ENCODE results near the gene TMEM79. TPM values are rescaled to one million over a fixed set of nuclear protein-coding genes. Genes with fewer than 3 reads are reported as not detected.

Gene TMEM79
- polyA plus RNA-seq, 1 of the 3 experiments (the other 2 are of a cell fraction), result 4.5 TPM

DNA sequence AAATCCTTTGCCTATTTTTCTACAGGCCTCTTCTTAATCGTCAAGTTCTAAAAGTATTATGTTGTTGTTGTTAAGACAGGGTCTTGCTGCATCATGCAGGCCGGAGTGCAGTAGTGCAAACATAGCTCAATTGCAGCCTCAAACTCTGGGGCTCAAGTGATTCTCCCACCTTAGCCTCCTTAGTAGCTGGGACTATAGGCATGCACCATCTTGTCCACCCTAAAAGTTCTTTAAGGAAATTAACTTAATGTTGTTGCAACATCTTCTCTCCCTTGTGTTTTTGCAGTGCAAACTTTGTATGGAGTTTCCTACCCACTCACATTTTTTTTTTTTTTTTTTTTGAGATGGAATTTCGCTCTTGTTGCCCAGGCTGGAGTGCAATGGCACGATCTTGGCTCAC lies 19.1 kb downstream of the TMEM79 start:
- Histone ChIP-seq H4K20me1 (ENCODE audit: insufficient read depth) (no peaks in the 10 kb centered on the region), H3K4me2 (no peak overlapping the region), H3K9ac (no peak overlapping the region), H3F3A (replicated peaks; ENCODE audit: insufficient read depth) (peaks cover 9% of the 10 kb centered on the region), H3K79me2 (ENCODE audit: insufficient read depth) (no peaks in the 10 kb centered on the region), H3K4me1 (ENCODE audit: control insufficient read depth in 1 of 2, insufficient read depth in 2 of 2, low read depth in 1 of 2, low read length in 1 of 2) (no peaks in the 10 kb centered on the region), H3K36me3 (replicated peaks in 1 of 2; ENCODE audit: control insufficient read depth in 1 of 2, insufficient read depth in 2 of 2, low read length in 1 of 2) (peaks cover 10 to 38% of the 10 kb centered on the region in 2 experiments), H3K4me3 (ENCODE audit: low read depth in 2 of 2, low read length in 1 of 2) (no peak overlapping the region), H3K9me3 (no peaks in the 10 kb centered on the region), H3K27me3 (ENCODE audit: insufficient read depth) (no peaks in the 10 kb centered on the region), H3K9me2 (no peaks in the 10 kb centered on the region), H3K27ac (ENCODE audit: low read depth in 2 of 2, low read length in 1 of 2) (no peak overlapping the region), H2AFZ (ENCODE audit: low read depth) (no peak overlapping the region)
- ChIA-PET CTCF (interaction anchor here (1.2 to 1.3 kb wide), 3 partner anchors 9 to 78 kb away, joined by 3 to 4 read pairs (median 3); no protein-coding TSS in a partner anchor), POLR2A (interaction anchor here (0.6 to 1.0 kb wide), 3 partner anchors 20 to 23 kb away, joined by 3 to 4 read pairs (median 4); partner anchors contain the start of gene SMG5)
- WGBS (ENCODE audit: low lambda C conversion rate), result 98% methylated on average over 4 of the region's 4 CpGs
- TF ChIP-seq, protein P1, sequence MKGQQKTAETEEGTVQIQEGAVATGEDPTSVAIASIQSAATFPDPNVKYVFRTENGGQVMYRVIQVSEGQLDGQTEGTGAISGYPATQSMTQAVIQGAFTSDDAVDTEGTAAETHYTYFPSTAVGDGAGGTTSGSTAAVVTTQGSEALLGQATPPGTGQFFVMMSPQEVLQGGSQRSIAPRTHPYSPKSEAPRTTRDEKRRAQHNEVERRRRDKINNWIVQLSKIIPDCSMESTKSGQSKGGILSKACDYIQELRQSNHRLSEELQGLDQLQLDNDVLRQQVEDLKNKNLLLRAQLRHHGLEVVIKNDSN (IDR thresholded peaks at IDR 0.05; ENCODE audit: borderline replicate concordance, low read depth), result no peak
- TF ChIP-seq ELF1 (IDR thresholded peaks at IDR 0.05) (no peak), CHD2 (IDR thresholded peaks at IDR 0.05; ENCODE audit: low read length, partially characterized antibody) (no peak), GABPA (IDR thresholded peaks at IDR 0.05; ENCODE audit: low read depth) (no peak), TAF1 (IDR thresholded peaks at IDR 0.05; ENCODE audit: borderline replicate concordance, low read depth, low read length) (no peak), RAD21 (IDR thresholded peaks at IDR 0.05; ENCODE audit: low read length) (no peak), EZH2phosphoT487 (IDR thresholded peaks at IDR 0.05; ENCODE audit: borderline replicate concordance, low read depth) (no peak), RFX5 (IDR thresholded peaks at IDR 0.05; ENCODE audit: low read length) (no peak), FOXJ3 (CRISPR knock-in tag; IDR thresholded peaks at IDR 0.05) (no peak), POLR2AphosphoS5 (IDR thresholded peaks at IDR 0.05; ENCODE audit: low read depth, low read length) (no peak), EP300 (IDR thresholded peaks at IDR 0.05; ENCODE audit: borderline replicate concordance in 1 of 2, low read depth in 1 of 2, low read length in 1 of 2) (no peak), FOXM1 (IDR thresholded peaks at IDR 0.05; ENCODE audit: low read depth) (no peak), YY1 (IDR thresholded peaks at IDR 0.05; ENCODE audit: low read depth) (no peak), MXI1 (IDR thresholded peaks at IDR 0.05; ENCODE audit: low read depth, low read length) (no peak), MEF2A (IDR thresholded peaks at IDR 0.05; ENCODE audit: borderline replicate concordance, low read depth) (no peak), JUND (IDR thresholded peaks at IDR 0.05) (no peak)
- TF ChIP-seq, protein P2, sequence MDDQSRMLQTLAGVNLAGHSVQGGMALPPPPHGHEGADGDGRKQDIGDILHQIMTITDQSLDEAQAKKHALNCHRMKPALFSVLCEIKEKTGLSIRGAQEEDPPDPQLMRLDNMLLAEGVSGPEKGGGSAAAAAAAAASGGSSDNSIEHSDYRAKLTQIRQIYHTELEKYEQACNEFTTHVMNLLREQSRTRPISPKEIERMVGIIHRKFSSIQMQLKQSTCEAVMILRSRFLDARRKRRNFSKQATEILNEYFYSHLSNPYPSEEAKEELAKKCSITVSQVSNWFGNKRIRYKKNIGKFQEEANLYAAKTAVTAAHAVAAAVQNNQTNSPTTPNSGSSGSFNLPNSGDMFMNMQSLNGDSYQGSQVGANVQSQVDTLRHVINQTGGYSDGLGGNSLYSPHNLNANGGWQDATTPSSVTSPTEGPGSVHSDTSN (IDR thresholded peaks at IDR 0.05), result no peak
- TF ChIP-seq, protein P3, sequence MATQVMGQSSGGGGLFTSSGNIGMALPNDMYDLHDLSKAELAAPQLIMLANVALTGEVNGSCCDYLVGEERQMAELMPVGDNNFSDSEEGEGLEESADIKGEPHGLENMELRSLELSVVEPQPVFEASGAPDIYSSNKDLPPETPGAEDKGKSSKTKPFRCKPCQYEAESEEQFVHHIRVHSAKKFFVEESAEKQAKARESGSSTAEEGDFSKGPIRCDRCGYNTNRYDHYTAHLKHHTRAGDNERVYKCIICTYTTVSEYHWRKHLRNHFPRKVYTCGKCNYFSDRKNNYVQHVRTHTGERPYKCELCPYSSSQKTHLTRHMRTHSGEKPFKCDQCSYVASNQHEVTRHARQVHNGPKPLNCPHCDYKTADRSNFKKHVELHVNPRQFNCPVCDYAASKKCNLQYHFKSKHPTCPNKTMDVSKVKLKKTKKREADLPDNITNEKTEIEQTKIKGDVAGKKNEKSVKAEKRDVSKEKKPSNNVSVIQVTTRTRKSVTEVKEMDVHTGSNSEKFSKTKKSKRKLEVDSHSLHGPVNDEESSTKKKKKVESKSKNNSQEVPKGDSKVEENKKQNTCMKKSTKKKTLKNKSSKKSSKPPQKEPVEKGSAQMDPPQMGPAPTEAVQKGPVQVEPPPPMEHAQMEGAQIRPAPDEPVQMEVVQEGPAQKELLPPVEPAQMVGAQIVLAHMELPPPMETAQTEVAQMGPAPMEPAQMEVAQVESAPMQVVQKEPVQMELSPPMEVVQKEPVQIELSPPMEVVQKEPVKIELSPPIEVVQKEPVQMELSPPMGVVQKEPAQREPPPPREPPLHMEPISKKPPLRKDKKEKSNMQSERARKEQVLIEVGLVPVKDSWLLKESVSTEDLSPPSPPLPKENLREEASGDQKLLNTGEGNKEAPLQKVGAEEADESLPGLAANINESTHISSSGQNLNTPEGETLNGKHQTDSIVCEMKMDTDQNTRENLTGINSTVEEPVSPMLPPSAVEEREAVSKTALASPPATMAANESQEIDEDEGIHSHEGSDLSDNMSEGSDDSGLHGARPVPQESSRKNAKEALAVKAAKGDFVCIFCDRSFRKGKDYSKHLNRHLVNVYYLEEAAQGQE (IDR thresholded peaks at IDR 0.05; ENCODE audit: low read depth, low read length), result no peak
- TF ChIP-seq, protein P4, sequence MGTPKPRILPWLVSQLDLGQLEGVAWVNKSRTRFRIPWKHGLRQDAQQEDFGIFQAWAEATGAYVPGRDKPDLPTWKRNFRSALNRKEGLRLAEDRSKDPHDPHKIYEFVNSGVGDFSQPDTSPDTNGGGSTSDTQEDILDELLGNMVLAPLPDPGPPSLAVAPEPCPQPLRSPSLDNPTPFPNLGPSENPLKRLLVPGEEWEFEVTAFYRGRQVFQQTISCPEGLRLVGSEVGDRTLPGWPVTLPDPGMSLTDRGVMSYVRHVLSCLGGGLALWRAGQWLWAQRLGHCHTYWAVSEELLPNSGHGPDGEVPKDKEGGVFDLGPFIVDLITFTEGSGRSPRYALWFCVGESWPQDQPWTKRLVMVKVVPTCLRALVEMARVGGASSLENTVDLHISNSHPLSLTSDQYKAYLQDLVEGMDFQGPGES (IDR thresholded peaks at IDR 0.05; ENCODE audit: low read depth, low read length), result no peak
- TF ChIP-seq, protein P5, sequence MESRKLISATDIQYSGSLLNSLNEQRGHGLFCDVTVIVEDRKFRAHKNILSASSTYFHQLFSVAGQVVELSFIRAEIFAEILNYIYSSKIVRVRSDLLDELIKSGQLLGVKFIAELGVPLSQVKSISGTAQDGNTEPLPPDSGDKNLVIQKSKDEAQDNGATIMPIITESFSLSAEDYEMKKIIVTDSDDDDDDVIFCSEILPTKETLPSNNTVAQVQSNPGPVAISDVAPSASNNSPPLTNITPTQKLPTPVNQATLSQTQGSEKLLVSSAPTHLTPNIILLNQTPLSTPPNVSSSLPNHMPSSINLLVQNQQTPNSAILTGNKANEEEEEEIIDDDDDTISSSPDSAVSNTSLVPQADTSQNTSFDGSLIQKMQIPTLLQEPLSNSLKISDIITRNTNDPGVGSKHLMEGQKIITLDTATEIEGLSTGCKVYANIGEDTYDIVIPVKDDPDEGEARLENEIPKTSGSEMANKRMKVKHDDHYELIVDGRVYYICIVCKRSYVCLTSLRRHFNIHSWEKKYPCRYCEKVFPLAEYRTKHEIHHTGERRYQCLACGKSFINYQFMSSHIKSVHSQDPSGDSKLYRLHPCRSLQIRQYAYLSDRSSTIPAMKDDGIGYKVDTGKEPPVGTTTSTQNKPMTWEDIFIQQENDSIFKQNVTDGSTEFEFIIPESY (IDR thresholded peaks at IDR 0.05; ENCODE audit: borderline replicate concordance, low read depth), result no peak
- DNase-seq, result no peak
